Measurements from ENCODE around the gene FSCN2.

- no peak for TF ChIP-seq CTCF (conservative IDR thresholded peaks at IDR 0.05; ENCODE audit: low read depth in 2 of 2)
- no peak for TF ChIP-seq REST (IDR thresholded peaks at IDR 0.05; ENCODE audit: unreplicated experiment)
- TF ChIP-seq EZH2 (IDR thresholded peaks at IDR 0.05; ENCODE audit: low read depth, unreplicated experiment): no peak
- no peak for TF ChIP-seq EZH2phosphoT487 (IDR thresholded peaks at IDR 0.05; ENCODE audit: unreplicated experiment)
- TF ChIP-seq POLR2AphosphoS5 (IDR thresholded peaks at IDR 0.05; ENCODE audit: low read depth): peak; percentile 75
- TF ChIP-seq NANOG (IDR thresholded peaks at IDR 0.05; ENCODE audit: borderline replicate concordance): no peak
- TF ChIP-seq JUNB (IDR thresholded peaks at IDR 0.05; ENCODE audit: unreplicated experiment): no peak
- no peak for TF ChIP-seq CREB1 (CRISPR knock-in tag; IDR thresholded peaks at IDR 0.05; ENCODE audit: low read depth)
These were observed 24.9 kb downstream of the FSCN2 start for GRCh38 chr17:81553018-81553615.
